ENCODE data around the gene N4BP2L1. TPM values are rescaled to one million over a fixed set of nuclear protein-coding genes. Genes with fewer than 3 reads are reported as not detected.
"Not testable (repeated sequence)": the region's sequence is repeated elsewhere in the genome, so short reads cannot be mapped to it uniquely, and the experiment has no call there.

Gene N4BP2L1
- polyA plus RNA-seq, 1 experiment: 0.43 TPM

GRCh38 chr13:32381539-32381938 is 46.4 kb downstream of the N4BP2L1 start:
- Histone ChIP-seq H3K4me3 (ENCODE audit: low read depth, low read length) (no peak overlapping the region), H3K36me3 (ENCODE audit: control insufficient read depth, insufficient read depth, low read length) (peaks cover 2% of the 10 kb centered on the region; the same call in 1 of the 2 replicates), H3K27me3 (ENCODE audit: control insufficient read depth, insufficient read depth, low read length) (no peaks in the 10 kb centered on the region)
- peak; percentile 52 for TF ChIP-seq CTCF (IDR thresholded peaks at IDR 0.05; ENCODE audit: insufficient read depth, low read depth, low read length)
- POLR2A ChIA-PET: no interaction called here
- CTCF ChIA-PET: interaction anchor here (1.5 to 5.3 kb wide), 2 partner anchors 8 to 200 kb away, joined by 4 to 30 read pairs; no protein-coding TSS in a partner anchor
- no peak for DNase-seq (ENCODE audit: low read depth)

- H3K4me3 ChIP-seq (ENCODE audit: low read depth, low read length): no peak overlapping the region
- POLR2A ChIA-PET: no interaction called here
- CTCF ChIA-PET: no interaction called here
- DNase-seq (ENCODE audit: low read depth): no peak
- no peaks in the 10 kb centered on the region for H3K36me3 ChIP-seq (ENCODE audit: control insufficient read depth, insufficient read depth, low read length)
- H3K27me3 ChIP-seq (ENCODE audit: control insufficient read depth, insufficient read depth, low read length): no peaks in the 10 kb centered on the region
- TF ChIP-seq CTCF (IDR thresholded peaks at IDR 0.05; ENCODE audit: insufficient read depth, low read depth, low read length): no peak
Observed at GRCh38 chr13:32378012-32378411, 49.9 kb downstream of the N4BP2L1 start.

- CTCF ChIA-PET: no interaction called here
Observed at GRCh38 chr13:32376642-32377415, 51.1 kb downstream of the N4BP2L1 start.

GRCh38 chr13:32370805-32371204 is 57.1 kb downstream of the N4BP2L1 start:
- Histone ChIP-seq H3K4me3 (ENCODE audit: low read depth, low read length) (no peak overlapping the region), H3K36me3 (ENCODE audit: control insufficient read depth, insufficient read depth, low read length) (no peaks in the 10 kb centered on the region), H3K27me3 (ENCODE audit: control insufficient read depth, insufficient read depth, low read length) (no peaks in the 10 kb centered on the region)
- TF ChIP-seq CTCF (IDR thresholded peaks at IDR 0.05; ENCODE audit: insufficient read depth, low read depth, low read length): no peak
- DNase-seq (ENCODE audit: low read depth): no peak
- ChIA-PET POLR2A (no interaction called here), CTCF (no interaction called here)

More at GRCh38 chr13:32376642-32377415, 51.1 kb downstream of the N4BP2L1 start:
- DNase-seq (ENCODE audit: low read depth): no peak
- no peaks in the 10 kb centered on the region for H3K36me3 ChIP-seq (ENCODE audit: control insufficient read depth, insufficient read depth, low read length)
- no peaks in the 10 kb centered on the region for H3K27me3 ChIP-seq (ENCODE audit: control insufficient read depth, insufficient read depth, low read length)
- H3K4me3 ChIP-seq (ENCODE audit: low read depth, low read length): no peak overlapping the region
- TF ChIP-seq CTCF (IDR thresholded peaks at IDR 0.05; ENCODE audit: insufficient read depth, low read depth, low read length): no peak
- POLR2A ChIA-PET: no interaction called here

- Histone ChIP-seq H3K4me3 (ENCODE audit: low read depth, low read length) (no peak overlapping the region), H3K36me3 (ENCODE audit: control insufficient read depth, insufficient read depth, low read length) (no peaks in the 10 kb centered on the region), H3K27me3 (ENCODE audit: control insufficient read depth, insufficient read depth, low read length) (no peaks in the 10 kb centered on the region)
- DNase-seq (ENCODE audit: low read depth): no peak
- ChIA-PET CTCF (interaction anchor here (1.0 to 1.1 kb wide), 2 partner anchors 13 to 104 kb away, joined by 3 read pairs; no protein-coding TSS in a partner anchor), POLR2A (no interaction called here)
- no peak for TF ChIP-seq CTCF (IDR thresholded peaks at IDR 0.05; ENCODE audit: insufficient read depth, low read depth, low read length)
Observed at GRCh38 chr13:32362574-32362973, 65.4 kb downstream of the N4BP2L1 start.

- H3K27me3 ChIP-seq (ENCODE audit: control insufficient read depth, insufficient read depth, low read length); POLR2A ChIA-PET; H3K4me3 ChIP-seq (ENCODE audit: low read depth, low read length); H3K36me3 ChIP-seq (ENCODE audit: control insufficient read depth, insufficient read depth, low read length); DNase-seq (ENCODE audit: low read depth): not testable (repeated sequence)
- CTCF ChIA-PET: interaction anchor here (0.9 kb wide), 1 partner anchor 67 kb away, joined by 3 read pairs; no protein-coding TSS in a partner anchor
Observed at GRCh38 chr13:32355935-32356334, 72.0 kb downstream of the N4BP2L1 start.
